Fibroblast of skin of back (primary cell): Measurements from ENCODE around the gene AOC3. TPM values are rescaled to one million over a fixed set of nuclear protein-coding genes. Genes with fewer than 3 reads are reported as not detected.

Source experiments
- DNase-seq: peaks from one replicate; pipeline ENCODE4 v3.0.0-alpha.2; 2013
- polyA plus RNA-seq, 2 experiments: library from polyadenylated mRNA; unstranded; fragments of 120-200 nt; gene quantifications; one replicate each; pipeline ENCODE4 v1.2.1, GENCODE V29; 2013; ENCODE audit not compliant: insufficient read length in 2 of 2

AOC3 gene, protein sequence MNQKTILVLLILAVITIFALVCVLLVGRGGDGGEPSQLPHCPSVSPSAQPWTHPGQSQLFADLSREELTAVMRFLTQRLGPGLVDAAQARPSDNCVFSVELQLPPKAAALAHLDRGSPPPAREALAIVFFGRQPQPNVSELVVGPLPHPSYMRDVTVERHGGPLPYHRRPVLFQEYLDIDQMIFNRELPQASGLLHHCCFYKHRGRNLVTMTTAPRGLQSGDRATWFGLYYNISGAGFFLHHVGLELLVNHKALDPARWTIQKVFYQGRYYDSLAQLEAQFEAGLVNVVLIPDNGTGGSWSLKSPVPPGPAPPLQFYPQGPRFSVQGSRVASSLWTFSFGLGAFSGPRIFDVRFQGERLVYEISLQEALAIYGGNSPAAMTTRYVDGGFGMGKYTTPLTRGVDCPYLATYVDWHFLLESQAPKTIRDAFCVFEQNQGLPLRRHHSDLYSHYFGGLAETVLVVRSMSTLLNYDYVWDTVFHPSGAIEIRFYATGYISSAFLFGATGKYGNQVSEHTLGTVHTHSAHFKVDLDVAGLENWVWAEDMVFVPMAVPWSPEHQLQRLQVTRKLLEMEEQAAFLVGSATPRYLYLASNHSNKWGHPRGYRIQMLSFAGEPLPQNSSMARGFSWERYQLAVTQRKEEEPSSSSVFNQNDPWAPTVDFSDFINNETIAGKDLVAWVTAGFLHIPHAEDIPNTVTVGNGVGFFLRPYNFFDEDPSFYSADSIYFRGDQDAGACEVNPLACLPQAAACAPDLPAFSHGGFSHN
- 1.2 TPM for polyA plus RNA-seq (2013, experiment 1 of 2; ENCODE audit: insufficient read length)
- 2.0 TPM for polyA plus RNA-seq (2013, experiment 2 of 2; ENCODE audit: insufficient read length)

DNA sequence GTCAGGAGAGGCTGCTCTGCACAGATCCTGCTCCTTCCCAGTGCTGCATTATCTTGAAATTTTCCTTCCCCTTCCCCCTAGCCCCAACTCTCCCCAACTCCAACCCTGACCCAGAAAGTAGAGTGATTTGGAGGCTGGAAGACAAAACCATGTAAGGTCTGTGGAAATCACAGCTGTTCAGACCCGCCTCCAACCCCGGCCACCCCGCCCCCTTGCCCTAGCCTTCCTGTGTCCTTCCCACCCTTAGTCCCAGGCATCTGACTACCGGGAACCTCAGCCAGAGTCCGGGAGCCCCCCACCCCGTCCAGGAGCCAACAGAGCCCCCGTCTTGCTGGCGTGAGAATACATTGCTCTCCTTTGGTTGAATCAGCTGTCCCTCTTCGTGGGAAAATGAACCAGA lies at the start of gene AOC3:
Gene AOC3 (plus strand): TSS at position 246 of the 400 bp plus-strand sequence. CDS start 145 bp downstream, at position 391.
- no peak for DNase-seq

DNA sequence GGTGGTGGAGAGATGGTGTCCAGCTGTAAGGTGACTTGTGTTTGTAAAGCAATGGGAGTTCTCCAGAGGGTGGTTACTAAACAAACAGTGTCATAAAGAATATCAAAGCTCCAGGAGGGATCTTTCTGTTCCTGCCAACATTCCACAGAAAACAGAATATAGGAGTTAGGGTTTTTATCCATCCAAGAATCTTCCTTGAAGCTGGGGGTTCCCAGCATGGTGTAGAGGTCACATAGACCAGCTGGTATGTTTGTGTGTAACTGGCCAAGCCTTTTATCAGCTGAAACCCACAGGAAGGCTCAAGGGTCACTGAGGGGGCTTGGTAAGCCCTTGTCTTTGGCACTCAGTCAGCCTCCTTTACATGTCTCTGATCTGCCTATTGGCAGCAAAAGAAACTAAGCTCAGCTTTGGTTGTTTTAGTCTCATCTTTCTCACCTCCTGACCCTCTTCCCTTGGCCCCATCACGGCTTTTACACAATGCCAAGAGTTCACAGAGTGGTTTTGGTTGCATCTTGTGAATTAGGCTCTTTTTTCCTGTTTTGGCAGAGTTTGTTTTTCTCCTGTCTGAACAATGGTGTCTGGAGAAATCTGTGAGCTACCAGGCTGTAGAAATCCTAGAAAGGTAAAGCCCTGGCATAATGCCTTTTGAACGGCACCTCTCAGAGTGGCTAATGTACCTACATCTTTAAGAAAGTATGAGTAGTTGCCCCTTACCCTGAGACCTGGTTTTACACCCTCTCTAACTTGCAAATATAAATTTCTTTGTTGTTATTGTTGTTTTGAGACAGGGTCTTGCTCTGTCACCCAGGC lies 47.7 kb upstream of the AOC3 start:
- no peak for DNase-seq

DNA sequence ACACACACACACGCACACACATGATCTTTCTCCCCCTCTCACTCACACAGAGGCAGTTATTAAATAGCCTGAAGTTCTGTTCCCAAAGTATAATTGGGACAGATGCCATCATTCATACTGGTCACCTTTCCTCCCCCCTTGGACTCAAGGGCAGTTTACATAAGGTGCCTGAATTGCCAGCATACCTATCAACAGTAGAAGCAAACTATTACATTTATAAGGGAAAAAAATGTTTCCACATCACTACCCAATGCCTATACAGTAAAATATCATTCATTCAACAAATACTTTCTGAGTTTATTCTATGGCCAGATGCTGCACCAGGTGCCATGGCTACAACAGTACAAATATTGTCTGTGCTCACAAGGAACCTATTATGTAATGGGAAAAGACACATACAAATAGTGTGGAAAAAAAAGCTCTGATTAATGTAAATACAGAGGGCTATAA lies 46.1 kb upstream of the AOC3 start:
- DNase-seq = no peak

DNA sequence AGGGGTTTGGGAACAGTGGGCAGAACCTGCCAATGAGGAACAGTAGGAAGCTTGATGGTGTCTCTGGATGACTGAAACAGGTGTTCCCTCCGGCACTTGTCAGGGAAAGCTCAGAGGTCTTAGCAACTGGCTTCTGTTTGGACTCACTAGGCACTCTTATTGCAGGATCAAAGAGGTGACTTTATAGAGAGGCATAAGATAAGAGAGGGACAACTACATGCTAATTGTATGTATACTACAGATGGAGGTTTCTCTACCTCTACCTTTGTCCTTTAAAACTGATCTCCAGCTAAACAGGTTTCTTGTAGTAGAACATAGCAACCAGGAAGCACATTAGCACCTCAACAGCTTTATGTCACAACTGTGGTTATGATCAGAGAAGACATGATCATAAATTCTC lies 44.8 kb upstream of the AOC3 start:
- DNase-seq = no peak

DNA sequence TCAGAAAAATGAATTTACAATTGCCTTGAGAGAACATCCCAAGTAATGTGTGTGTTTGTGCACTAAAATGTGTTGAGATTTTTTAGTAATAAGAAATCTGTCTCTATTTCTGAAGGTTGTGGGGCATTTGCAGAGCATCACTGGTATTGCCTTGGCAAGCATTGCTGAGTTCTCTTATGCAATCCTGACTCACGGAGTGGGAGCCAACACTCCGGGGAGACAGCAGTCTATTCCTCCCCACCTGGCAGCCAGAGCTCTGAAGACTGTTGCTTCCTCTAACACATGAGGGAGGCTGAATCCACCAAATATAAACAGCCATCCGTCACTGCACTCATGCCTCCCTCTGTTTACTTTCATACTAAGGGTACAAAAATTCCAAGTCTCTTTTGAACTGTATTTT lies 41.7 kb upstream of the AOC3 start:
- no peak for DNase-seq

DNA sequence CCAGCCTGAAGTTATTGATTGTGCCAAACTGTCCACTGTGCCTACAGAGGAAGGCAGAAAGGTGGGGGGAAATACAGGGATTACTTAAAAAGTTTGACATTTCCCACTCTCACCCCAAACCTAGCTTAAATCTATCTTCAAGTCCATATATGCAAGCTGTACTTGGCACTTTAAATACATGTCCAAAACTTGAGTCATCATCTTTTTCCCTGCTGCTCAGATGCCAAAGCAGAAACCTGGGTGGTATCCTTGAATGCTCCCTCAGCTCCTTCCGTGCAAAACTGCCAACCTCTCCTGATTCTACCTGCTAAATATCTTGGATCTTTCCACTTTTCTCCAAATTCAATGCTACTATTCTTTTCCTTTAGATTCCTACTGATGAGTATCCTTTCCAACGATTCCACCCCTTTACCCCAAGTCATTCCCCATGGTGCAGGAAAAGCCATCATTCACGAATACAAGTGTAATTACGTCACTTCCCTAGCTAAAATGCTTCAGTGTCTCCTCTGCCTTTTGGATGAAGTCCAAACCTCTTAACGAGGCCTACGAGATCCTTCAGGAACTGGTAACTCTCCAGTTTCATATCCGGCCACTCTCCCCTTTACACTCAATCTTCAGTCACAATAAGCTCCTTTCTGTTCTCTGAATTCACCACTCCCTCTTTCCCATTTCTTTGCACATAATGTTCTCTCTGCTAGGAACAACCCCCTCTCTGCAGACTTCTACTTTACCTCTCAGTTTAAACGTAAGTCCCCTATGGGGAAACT lies 36.2 kb upstream of the AOC3 start:
- peak; percentile 16 for DNase-seq

DNA sequence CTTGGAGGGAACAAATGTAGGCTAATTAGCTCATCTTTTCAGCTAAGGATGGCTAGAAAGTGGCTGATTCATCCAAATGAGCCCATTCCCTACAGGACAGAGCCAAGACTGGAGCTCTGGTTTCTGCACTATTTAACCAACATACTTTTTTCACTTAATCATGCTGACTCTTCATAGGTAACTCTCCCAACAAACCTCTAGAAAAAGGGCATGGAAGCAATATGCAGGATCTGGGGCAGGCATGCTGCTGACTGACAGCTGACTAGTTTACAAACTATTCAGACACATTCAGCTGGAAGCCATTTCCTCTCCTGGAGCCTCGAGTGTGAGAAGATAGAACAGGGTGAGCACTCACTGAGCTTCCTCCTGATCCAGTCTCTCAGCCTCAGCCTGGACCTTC lies 33.1 kb upstream of the AOC3 start:
- DNase-seq = peak; percentile 14

DNA sequence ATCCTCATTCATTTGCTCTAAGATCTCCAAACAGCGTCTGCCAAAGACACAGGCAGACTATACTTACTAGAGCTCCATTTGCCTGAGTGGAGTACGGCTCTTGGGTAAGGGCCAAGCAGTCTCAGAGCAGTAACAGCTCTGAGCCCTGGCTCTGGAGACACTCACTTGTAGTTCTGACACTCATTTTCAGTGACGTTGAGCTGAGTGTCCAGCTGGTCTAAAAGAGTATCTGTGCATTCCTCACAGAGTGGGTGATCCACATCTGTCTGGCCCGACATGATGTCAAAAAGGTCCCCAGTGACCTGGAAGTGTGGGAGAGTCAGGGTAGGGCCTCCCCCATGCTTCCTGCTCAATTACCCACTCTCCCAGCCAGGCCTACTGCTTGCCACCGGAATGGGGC lies 32.6 kb upstream of the AOC3 start:
- no peak for DNase-seq

DNA sequence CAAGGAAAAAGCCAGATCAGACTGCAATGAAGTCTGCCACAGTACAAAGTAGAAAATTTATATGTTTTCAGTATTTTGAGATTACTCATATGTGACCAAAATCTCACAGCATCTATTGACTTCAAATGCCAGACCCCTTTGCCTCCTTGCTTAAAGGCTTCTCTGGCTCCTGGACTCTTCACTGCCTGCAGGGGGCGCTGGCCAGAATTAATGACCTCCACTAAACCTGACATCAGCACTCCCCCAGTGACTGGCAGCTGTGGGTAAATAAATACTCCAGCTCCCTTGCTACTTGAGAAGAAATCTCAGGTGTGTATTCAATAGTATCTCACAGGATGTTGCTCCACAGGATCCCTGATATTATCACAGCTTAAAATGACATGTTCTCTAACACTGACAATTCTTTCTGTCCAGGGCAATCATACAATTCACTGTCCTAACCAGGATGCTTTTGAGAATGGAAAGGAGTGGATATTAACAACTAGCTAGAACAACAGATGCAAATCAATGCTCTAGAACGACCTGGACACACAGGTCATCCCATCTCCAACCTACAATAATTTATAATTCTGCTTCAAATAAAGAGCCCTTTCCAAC lies 31.0 kb upstream of the AOC3 start:
- peak; percentile 67 for DNase-seq

DNA sequence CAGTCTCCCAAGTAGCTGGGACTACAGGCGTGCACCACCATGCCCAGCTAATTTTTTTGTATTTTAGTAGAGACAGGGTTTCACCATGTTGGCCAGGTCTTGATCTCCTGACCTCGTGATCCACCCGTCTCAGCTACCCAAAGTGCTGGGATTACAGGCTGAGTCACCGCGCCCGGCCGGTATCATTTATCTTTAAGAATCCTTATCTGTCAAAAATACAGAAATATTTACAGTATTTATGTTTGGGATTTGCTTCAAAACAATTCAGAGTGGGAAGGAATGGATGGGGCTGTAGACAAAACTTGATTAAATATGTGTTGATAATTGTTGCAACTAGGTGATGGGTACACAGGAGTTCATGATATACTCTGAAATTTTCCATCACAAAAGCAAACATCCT lies 29.8 kb upstream of the AOC3 start:
- DNase-seq = no peak

DNA sequence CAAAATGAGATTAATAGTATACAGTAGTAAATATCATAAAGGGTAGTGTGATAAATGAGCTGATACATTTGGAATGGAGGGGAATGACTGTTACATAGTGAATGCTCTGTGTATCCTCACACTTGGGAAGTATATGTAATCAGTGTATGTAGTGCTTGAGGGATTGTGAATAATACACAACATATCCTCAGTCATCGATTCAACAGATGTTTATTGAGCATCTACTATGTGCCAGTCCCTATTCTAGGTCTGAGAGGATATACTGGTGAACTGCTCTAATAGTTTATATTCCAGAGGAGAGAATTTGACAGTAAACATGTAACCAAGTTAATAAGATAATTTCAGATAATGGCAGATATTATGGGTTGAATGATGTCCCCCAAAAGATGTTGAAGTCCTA lies 23.5 kb upstream of the AOC3 start:
- DNase-seq = no peak

DNA sequence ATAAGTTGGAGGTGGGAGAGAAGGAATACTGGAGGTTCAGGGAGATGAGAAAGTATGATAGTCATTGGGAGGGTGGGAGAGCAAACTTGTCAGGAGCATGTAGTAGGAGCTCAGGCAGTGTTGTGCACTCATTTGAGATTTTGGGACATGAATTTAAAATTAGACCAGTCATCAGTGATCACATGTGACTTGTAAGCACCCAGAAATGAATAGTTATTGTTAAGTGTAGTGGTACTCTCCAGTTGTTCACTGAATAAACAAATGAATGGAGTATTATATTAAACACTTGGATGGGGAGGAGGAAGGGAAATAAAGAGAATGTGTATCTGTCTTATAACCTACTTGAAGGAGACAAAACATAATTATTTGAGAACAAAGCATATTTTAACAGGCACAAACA lies 20.0 kb upstream of the AOC3 start:
- no peak for DNase-seq

DNA sequence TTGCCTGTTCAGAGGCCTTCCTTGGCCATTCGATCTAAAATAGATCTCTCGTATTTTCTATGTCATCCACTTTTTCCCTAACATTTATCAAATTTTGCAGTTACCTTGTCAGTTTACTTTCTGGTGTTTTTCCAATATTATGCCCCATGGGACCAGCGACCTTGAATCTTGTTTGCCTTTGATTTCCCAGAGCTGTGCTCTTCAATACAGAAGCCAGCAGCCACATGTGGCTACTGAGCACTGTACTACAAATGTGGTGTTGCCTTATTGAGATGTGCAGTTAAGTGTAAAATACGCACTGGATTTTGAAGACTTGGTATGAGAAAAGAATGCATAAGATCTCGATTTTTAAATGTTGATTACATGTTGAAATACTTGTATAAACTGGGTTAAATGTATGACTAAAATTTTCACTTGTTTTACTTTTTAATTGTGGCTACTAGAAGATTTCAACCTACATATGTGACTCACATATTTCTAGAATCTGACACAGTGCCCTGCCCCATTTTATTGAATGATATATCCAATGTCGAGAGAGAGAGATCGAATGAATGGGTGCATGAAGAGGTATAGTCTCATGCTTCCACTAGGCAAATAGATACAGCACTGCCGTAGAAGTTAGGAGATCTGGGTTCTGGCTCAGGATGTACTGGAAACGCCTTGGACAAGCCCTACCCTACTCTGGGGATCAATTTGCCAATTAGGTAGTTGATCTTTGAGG lies 18.6 kb upstream of the AOC3 start:
- no peak for DNase-seq

DNA sequence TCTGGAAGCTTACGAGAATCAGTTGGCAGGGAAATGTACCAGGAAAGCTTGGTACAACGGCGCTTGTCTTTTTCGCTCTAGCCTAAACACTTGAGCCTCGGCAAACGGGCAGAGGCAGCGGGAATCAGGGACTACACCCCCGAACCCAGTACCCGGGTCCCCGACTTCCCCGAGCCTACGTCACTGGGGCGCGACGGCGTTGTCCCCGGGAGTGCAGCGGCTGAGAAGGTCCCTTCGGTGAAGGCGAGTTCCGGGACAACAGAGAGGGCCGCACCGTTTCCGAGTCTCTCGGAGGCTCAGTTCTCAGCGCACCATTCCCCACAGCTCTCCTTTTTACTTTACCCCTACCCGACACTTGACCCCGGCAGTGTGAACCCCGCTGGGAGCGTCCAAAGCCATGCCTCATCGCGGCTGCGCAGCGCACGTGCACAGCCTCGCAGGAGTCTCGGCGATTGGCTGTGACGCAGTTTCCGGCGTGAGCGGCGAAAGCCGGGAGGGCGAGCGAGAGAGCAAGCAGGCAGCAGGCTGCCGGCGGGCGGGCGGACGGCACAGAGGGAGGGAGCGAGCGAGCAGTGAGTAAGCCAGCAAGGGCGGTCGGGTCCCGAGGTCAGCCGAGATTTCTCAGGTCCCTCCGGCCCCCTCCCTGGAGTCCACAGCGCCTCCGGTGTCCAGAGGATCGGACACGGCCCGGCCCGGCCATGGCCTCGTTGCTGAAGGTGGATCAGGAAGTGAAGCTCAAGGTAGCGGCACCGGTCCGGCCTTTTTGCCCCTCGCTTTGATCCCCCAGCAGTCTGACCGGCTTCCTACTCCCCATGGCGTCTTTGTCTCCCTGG lies 17.8 kb upstream of the AOC3 start, which contains the start of gene PSME3:
Gene PSME3 (plus strand): TSS at position 464 of the 833 bp plus-strand sequence. CDS start 235 bp downstream, at position 699.
- peak; percentile 88 for DNase-seq

DNA sequence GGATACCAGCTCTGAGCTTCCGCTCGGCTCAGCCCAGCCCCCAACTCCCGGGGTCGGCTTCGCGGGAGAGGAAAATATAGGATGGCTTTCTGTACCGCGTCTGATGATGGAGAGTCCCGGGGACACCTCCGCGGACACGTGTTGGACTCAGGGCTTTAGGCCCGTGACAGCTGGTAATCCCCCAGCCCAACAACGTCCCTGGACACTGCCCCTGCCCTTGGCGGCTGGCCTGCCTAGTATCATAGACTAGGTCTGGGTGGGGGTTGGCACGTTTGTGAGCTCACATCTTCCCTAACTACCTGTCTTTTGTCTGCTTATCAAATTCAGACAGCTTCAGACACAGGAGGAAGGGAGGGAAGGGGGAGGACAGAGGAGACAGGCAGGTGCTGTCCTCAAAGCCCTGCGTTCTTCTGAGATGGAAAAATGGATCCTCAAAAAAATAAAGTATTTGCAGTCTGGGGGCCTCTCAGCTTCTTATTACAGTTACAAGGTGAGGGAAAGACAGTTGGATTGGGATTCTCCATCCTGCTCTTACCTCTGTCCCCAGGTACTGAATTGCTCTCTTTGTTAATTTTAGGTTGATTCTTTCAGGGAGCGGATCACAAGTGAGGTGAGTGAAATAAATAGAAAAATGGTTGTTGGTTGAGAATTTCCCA lies 17.1 kb upstream of the AOC3 start:
- no peak for DNase-seq

DNA sequence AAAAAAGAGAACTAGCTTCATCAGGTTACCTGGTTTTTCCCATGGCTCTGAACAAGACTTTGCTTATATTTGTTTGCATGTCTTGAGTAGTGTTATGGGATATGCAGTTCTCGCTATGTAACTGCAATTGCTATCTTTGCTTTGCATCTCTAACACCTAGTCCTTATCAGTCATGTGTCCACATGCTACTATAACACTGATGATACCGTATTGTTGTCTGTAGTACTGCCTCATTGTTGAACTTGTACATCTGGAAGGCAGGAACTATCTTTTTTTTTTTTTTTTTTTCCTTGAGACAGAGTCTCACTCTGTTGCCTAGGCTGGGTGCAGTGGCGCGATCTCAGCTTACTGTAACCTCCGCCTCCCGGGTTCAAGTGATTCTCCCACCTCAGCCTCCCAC lies 15.3 kb upstream of the AOC3 start:
- no peak for DNase-seq

DNA sequence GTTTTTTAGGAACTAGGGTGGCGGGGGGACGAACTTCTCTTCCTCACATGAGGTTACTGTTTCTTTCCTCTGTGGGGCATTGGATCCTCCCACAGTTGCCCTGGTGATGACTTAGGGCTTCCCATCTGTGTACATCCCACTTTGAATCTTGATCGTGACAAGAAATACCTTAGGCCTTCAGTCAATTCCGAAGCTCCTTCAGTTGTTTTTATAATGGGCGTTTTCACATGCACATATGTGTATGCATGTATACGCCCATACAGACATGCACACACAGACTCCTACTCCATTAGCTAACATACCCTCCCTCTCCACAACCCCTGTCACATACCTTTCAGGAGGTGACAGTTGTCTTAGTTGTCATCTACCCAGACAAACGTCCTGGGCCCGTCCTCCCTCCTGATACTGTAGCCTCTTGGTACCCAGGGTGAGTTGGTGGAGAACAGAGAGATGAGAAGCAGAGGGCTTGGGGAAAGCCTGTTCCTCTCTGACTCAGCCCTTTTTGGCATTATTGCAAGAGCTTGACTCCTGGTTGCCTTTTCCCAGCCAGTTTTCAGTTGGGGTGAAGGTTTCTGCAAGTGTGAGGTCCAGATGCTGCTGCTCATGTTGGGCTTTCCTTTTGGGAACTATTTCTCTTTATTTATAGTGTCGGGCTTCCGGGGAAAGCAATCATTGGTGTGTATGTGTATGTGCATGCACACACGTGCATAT lies 8.9 kb upstream of the AOC3 start:
- DNase-seq = no peak

DNA sequence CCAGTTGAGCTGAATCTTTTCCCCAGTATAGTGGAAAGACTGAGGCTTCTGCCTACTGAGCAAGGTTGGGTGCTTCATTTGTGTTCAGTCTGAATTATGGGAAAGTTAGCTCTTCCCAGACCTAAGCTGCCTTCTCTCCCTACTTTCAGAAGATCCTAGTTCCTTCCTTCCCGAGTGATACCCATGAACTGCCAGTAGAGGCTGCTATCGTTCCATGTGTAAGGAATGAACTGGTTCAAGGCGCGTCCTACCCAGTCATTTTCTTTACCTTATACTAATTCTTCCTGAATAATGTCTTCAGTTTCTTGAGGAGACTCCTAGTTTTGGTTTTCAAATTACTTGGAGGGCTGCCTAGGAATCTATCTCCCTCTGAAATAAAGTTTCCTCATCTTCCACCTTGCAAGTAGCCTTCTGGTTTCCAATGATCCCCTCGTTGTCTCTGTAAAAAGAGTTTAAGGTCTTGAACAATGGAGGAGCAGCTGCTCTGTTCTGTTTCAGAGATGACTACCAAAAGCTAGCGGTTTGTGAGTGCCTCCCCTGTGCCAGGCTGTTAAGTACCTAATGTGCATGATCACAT lies 7.6 kb upstream of the AOC3 start:
- peak; percentile 63 for DNase-seq
